HepG2 (cell line): ENCODE data around the gene KRTAP3-3. TPM values are rescaled to one million over a fixed set of nuclear protein-coding genes. Genes with fewer than 3 reads are reported as not detected.

Experiments used
- AKAP8 ChIP-seq: sonication (generic); formaldehyde crosslinking; IDR thresholded peaks from 2 replicates; pipeline ENCODE4 v1.5.1; 2020; ENCODE audit warnings: mild to moderate bottlenecking, missing genetic modification reagents
- DR1 ChIP-seq: sonication (generic); formaldehyde crosslinking; IDR thresholded peaks from 2 replicates; pipeline ENCODE4 v1.8.0; 2021; ENCODE audit warnings: mild to moderate bottlenecking, missing genetic modification reagents, inconsistent platforms
- HMG20A ChIP-seq: IDR thresholded peaks from 2 replicates; pipeline ENCODE4 v1.6.1; 2016; ENCODE audit warnings: borderline replicate concordance
- JUNB ChIP-seq: sonication (generic); formaldehyde crosslinking; IDR thresholded peaks from 2 replicates; pipeline ENCODE4 v1.8.0; 2022; ENCODE audit warnings: missing genetic modification reagents, mild to moderate bottlenecking, borderline replicate concordance
- KDM2A ChIP-seq: sonication (generic); formaldehyde crosslinking; IDR thresholded peaks from 2 replicates; pipeline ENCODE4 v1.4.0; 2020; ENCODE audit warnings: low read depth, missing genetic modification reagents, borderline replicate concordance
- MEF2D ChIP-seq: sonication (generic); formaldehyde crosslinking; IDR thresholded peaks from 2 replicates; pipeline ENCODE4 v1.5.1; 2020; ENCODE audit warnings: mild to moderate bottlenecking, missing genetic modification reagents
- NFATC3 ChIP-seq: sonication (generic); formaldehyde crosslinking; IDR thresholded peaks from 2 replicates; pipeline ENCODE4 v1.5.1; 2020; ENCODE audit warnings: mild to moderate bottlenecking, missing genetic modification reagents
- PAF1 ChIP-seq: IDR thresholded peaks from 2 replicates; pipeline ENCODE4 v1.6.1; 2016; ENCODE audit warnings: missing genetic modification reagents, missing compliant biosample characterization
- PCBP2 ChIP-seq: fragments of 200-400 bp; formaldehyde crosslinking; optimal IDR thresholded peaks from 2 replicates; pipeline ENCODE3; 2018; ENCODE audit warnings: low read length, low read depth; ENCODE audit not compliant: poor library complexity, severe bottlenecking
- PHF8 ChIP-seq: sonication (generic); formaldehyde crosslinking; IDR thresholded peaks from 2 replicates; pipeline ENCODE4 v1.5.0; 2020; ENCODE audit warnings: missing genetic modification reagents
- SNAPC2 ChIP-seq: sonication (generic); formaldehyde crosslinking; IDR thresholded peaks from 2 replicates; pipeline ENCODE4 v1.8.1; 2022; ENCODE audit warnings: mild to moderate bottlenecking, missing genetic modification reagents
- SNAPC5 ChIP-seq: sonication (generic); formaldehyde crosslinking; IDR thresholded peaks from 2 replicates; pipeline ENCODE4 v1.8.1; 2023; ENCODE audit warnings: mild to moderate bottlenecking, missing genetic modification reagents, borderline replicate concordance
- SUZ12 ChIP-seq: fragments of 150-350 bp; IDR thresholded peaks from 2 replicates; pipeline ENCODE4 v1.6.1; 2014; ENCODE audit warnings: low read depth, low read length
- USF2 ChIP-seq, 2 experiments: sonication (generic) in 1 of 2; formaldehyde crosslinking in 1 of 2; IDR thresholded peaks; 2 replicates each; pipeline versions ENCODE4 v1.5.1 to v1.6.1; 2011 to 2020; ENCODE audit warnings: borderline replicate concordance in 1 of 2, low read depth in 1 of 2, low read length in 1 of 2, mild to moderate bottlenecking in 1 of 2, missing genetic modification reagents in 1 of 2, moderate library complexity in 1 of 2
- ZBTB26 ChIP-seq: IDR thresholded peaks from 2 replicates; pipeline ENCODE4 v1.6.1; 2016; ENCODE audit warnings: missing compliant biosample characterization, missing genetic modification reagents, borderline replicate concordance
- ZBTB3 ChIP-seq: sonication (generic); formaldehyde crosslinking; IDR thresholded peaks from 2 replicates; pipeline ENCODE4 v1.4.0; 2020; ENCODE audit warnings: low read depth, mild to moderate bottlenecking, moderate library complexity, missing genetic modification reagents, borderline replicate concordance
- ZFX ChIP-seq: sonication (generic); formaldehyde crosslinking; IDR thresholded peaks from 2 replicates; pipeline ENCODE4 v1.4.0; 2020; ENCODE audit warnings: mild to moderate bottlenecking, low read depth, missing genetic modification reagents, moderate library complexity
- ZNF136 ChIP-seq: sonication (generic); formaldehyde crosslinking; IDR thresholded peaks from 2 replicates; pipeline ENCODE4 v1.8.1; 2022; ENCODE audit warnings: low read depth, mild to moderate bottlenecking, moderate library complexity, missing genetic modification reagents
- ZNF160 ChIP-seq: sonication (generic); formaldehyde crosslinking; IDR thresholded peaks from 2 replicates; pipeline ENCODE4 v1.8.0; 2022; ENCODE audit warnings: mild to moderate bottlenecking, inconsistent platforms, missing genetic modification reagents
- ZNF30 ChIP-seq: sonication (generic); formaldehyde crosslinking; IDR thresholded peaks from 2 replicates; pipeline ENCODE4 v1.5.0; 2020; ENCODE audit warnings: mild to moderate bottlenecking, missing genetic modification reagents
- ZNF512B ChIP-seq: sonication (generic); formaldehyde crosslinking; IDR thresholded peaks from 2 replicates; pipeline ENCODE4 v1.5.1; 2020; ENCODE audit warnings: missing genetic modification reagents, mild to moderate bottlenecking, borderline replicate concordance
- ZNF556 ChIP-seq: sonication (generic); formaldehyde crosslinking; IDR thresholded peaks from 2 replicates; pipeline ENCODE4 v1.4.0; 2020; ENCODE audit warnings: mild to moderate bottlenecking, missing genetic modification reagents, borderline replicate concordance
- polyA plus RNA-seq, 8 experiments: library from polyadenylated mRNA; depleted of rRNA in 3 of 8; stranded (reverse) in 7 of 8; unstranded in 1 of 8; fragments of >200 nt; fragmentation: Illumina TruSeq in 4 of 8; extraction: Trizol in 4 of 8; gene quantifications; 2 replicates each; pipeline versions ENCODE4 v1.2.1 to v1.2.3, GENCODE V29; 2011 to 2016; ENCODE audit warnings: low read depth in 4 of 8, missing spikeins in 1 of 8, mixed read lengths in 1 of 8; ENCODE audit not compliant: insufficient read depth in 1 of 8
- total RNA-seq, 5 experiments: library from RNA; depleted of rRNA; stranded (reverse); fragments of >200 nt; fragmentation: Illumina TruSeq; extraction: Trizol; gene quantifications; 2 replicates each; pipeline ENCODE4 v1.2.3, GENCODE V29; 2016; ENCODE audit warnings: low read depth in 1 of 5

The KRTAP3-3 gene
- total and polyA plus RNA-seq, 2 of the 13 experiments (the other 11 are each of a cell fraction or from before 2014, with no cell fraction given): not detected

GRCh38 chr17:40956401-40957254 is 37.3 kb downstream of the KRTAP3-3 start (continued):
- no peak for TF ChIP-seq SNAPC2 (CRISPR knock-in tag)
- TF ChIP-seq SNAPC5 (CRISPR knock-in tag): no peak
- peak; percentile 35; the same call in 1 of the 2 replicates for TF ChIP-seq KDM2A (CRISPR knock-in tag)
- TF ChIP-seq HMG20A (CRISPR knock-in tag): peak; percentile 100
- TF ChIP-seq ZNF30 (CRISPR knock-in tag): no peak
- no peak for TF ChIP-seq PCBP2
- no peak for TF ChIP-seq PHF8 (CRISPR knock-in tag)
- TF ChIP-seq AKAP8 (CRISPR knock-in tag): peak; percentile 94; the same call in 1 of the 2 replicates
- TF ChIP-seq PAF1 (CRISPR knock-in tag): no peak
- peak; percentile 93; the same call in 1 of the 2 replicates for TF ChIP-seq ZNF556 (CRISPR knock-in tag)
- 0 out of 2 replicates have a peak, but pooled peaks have one; percentile 57 for TF ChIP-seq ZNF512B
- TF ChIP-seq ZBTB26 (CRISPR knock-in tag): 0 out of 2 replicates have a peak, but pooled peaks have one; percentile 46
- TF ChIP-seq ZNF136 (CRISPR knock-in tag): no peak
- no peak for TF ChIP-seq USF2 (IDR thresholded peaks at IDR 0.05; ENCODE audit: low read depth, low read length)
- no peak for TF ChIP-seq USF2 (CRISPR knock-in tag; IDR thresholded peaks at IDR 0.05; ENCODE audit: borderline replicate concordance)
- no peak for TF ChIP-seq ZBTB3 (CRISPR knock-in tag)
- no peak for TF ChIP-seq NFATC3
- TF ChIP-seq ZFX (CRISPR knock-in tag): peak; percentile 63
- peak; percentile 90; the same call in 1 of the 2 replicates for TF ChIP-seq JUNB (CRISPR knock-in tag)
- TF ChIP-seq ZNF160: 0 out of 2 replicates have a peak, but pooled peaks have one; percentile 57
- TF ChIP-seq DR1 (CRISPR knock-in tag): no peak
- peak; percentile 96 for TF ChIP-seq MEF2D (CRISPR knock-in tag)
- no peak for TF ChIP-seq SUZ12
